Neuronal stem cell (in vitro differentiated cells): ENCODE results near the gene ADAM19.

Source experiments
- DNase-seq: peaks from one replicate; pipeline ENCODE4 v3.0.0-alpha.2; 2013; ENCODE audit warnings: low spot score
- H2AFZ ChIP-seq: one replicate; pipeline ENCODE4 v1.6.1; 2013; ENCODE audit warnings: mild to moderate bottlenecking, low read length, inconsistent platforms
- H2AK5ac ChIP-seq: 2 replicates; pipeline ENCODE4 v1.6.1; 2013; ENCODE audit warnings: low read depth, mild to moderate bottlenecking, inconsistent platforms, low read length, moderate library complexity, mixed read lengths
- H2BK120ac ChIP-seq: 2 replicates; pipeline ENCODE4 v1.6.1; 2013; ENCODE audit warnings: low read depth, mild to moderate bottlenecking, inconsistent platforms, low read length, moderate library complexity, mixed read lengths
- H2BK12ac ChIP-seq: one replicate; pipeline ENCODE4 v1.6.1; 2013; ENCODE audit warnings: low read length, inconsistent platforms
- H2BK15ac ChIP-seq: 2 replicates; pipeline ENCODE4 v1.6.1; 2013; ENCODE audit warnings: mild to moderate bottlenecking, low read length, inconsistent platforms, mixed read lengths
- H2BK5ac ChIP-seq: one replicate; pipeline ENCODE4 v1.6.1; 2013; ENCODE audit warnings: inconsistent platforms, mild to moderate bottlenecking, low read length, moderate library complexity
- H3K14ac ChIP-seq: one replicate; pipeline ENCODE4 v1.6.1; 2013; ENCODE audit warnings: low read length, inconsistent platforms
- H3K18ac ChIP-seq: 2 replicates; pipeline ENCODE4 v1.6.1; 2013; ENCODE audit warnings: low read length, inconsistent platforms
- H3K23ac ChIP-seq: 2 replicates; pipeline ENCODE4 v1.6.1; 2013; ENCODE audit warnings: low read depth, mild to moderate bottlenecking, mixed read lengths, low read length, inconsistent platforms; ENCODE audit not compliant: poor library complexity
- H3K27ac ChIP-seq: replicated peaks from 3 replicates; pipeline ENCODE4 v1.5.1; 2013; ENCODE audit warnings: low read length, inconsistent platforms
- H3K27me3 ChIP-seq, 3 experiments: 2 replicates each; pipeline ENCODE4 v1.6.1; 2013; ENCODE audit warnings: low read length in 3 of 3, mild to moderate bottlenecking in 2 of 3, inconsistent platforms in 1 of 3, low read depth in 1 of 3, mixed read lengths in 1 of 3, moderate library complexity in 1 of 3; ENCODE audit not compliant: control insufficient read depth in 3 of 3, insufficient read depth in 3 of 3
- H3K36me3 ChIP-seq, 2 donors: replicated peaks in 1 of 2; 2 replicates each; pipeline ENCODE4 v1.6.1; 2013; ENCODE audit warnings: low read length in 2 of 2; ENCODE audit not compliant: control insufficient read depth in 2 of 2, insufficient read depth in 2 of 2
- H3K4ac ChIP-seq: 2 replicates; pipeline ENCODE4 v1.6.1; 2013; ENCODE audit warnings: inconsistent platforms, mild to moderate bottlenecking, low read length, moderate library complexity
- H3K4me1 ChIP-seq, 2 donors: 1 replicate in 1 of 2; 2 replicates in 1 of 2; pipeline ENCODE4 v1.6.1; 2013; ENCODE audit warnings: low read length in 2 of 2, low read depth in 1 of 2; ENCODE audit not compliant: control insufficient read depth in 2 of 2, insufficient read depth in 1 of 2
- H3K4me2 ChIP-seq: one replicate; pipeline ENCODE4 v1.6.1; 2013; ENCODE audit warnings: mild to moderate bottlenecking, low read length, inconsistent platforms; ENCODE audit not compliant: insufficient read depth, poor library complexity, severe bottlenecking
- H3K4me3 ChIP-seq, 2 donors: 2 replicates each; pipeline ENCODE4 v1.5.1; 2013; ENCODE audit warnings: low read length in 2 of 2, mild to moderate bottlenecking in 2 of 2, inconsistent platforms in 1 of 2, moderate library complexity in 1 of 2
- H3K79me1 ChIP-seq: one replicate; pipeline ENCODE4 v1.6.1; 2013; ENCODE audit warnings: low read depth, mild to moderate bottlenecking, inconsistent platforms, low read length, moderate library complexity
- H3K9ac ChIP-seq: one replicate; pipeline ENCODE4 v1.6.1; 2013; ENCODE audit warnings: mild to moderate bottlenecking, low read depth, low read length, inconsistent platforms; ENCODE audit not compliant: poor library complexity
- H3K9me3 ChIP-seq, 2 donors: replicated peaks in 1 of 2; 2 replicates each; pipeline versions ENCODE3 to v1.6.1; 2013; ENCODE audit warnings: low read length in 2 of 2, mild to moderate bottlenecking in 2 of 2, inconsistent platforms in 1 of 2, low read depth in 1 of 2, mixed read lengths in 1 of 2, moderate library complexity in 1 of 2; ENCODE audit not compliant: control insufficient read depth in 2 of 2, insufficient read depth in 1 of 2
- H4K8ac ChIP-seq: one replicate; pipeline ENCODE4 v1.6.1; 2013; ENCODE audit warnings: low read depth, mild to moderate bottlenecking, inconsistent platforms, low read length, moderate library complexity
- H4K91ac ChIP-seq: one replicate; pipeline ENCODE4 v1.6.1; 2013; ENCODE audit warnings: low read length, low read depth, mild to moderate bottlenecking, inconsistent platforms; ENCODE audit not compliant: poor library complexity
- WGBS, 2 donors: extraction: QIAGEN DNeasy Blood & Tissue Kit; methylation state at CpG; one replicate each; pipeline ENCODE4 v1.1.7; 2013; ENCODE audit warnings: missing lambda C conversion rate in 2 of 2, mixed read lengths in 1 of 2; ENCODE audit not compliant: insufficient read length in 2 of 2, insufficient replicate concordance in 1 of 2; ENCODE audit errors: extremely low coverage in 2 of 2; 5-methylcytosine and 5-hydroxymethylcytosine counted together

The ADAM19 gene

GRCh38 chr5:157576678-157577077, 1.1 kb upstream of the ADAM19 start:
- no CpG with 5 or more reads among the region's 4 CpGs for WGBS, 2 donors

GRCh38 chr5:157574456-157575380, 857 bp downstream of the ADAM19 start:
- Histone ChIP-seq H3K23ac (peak overlapping the region; percentile 80), H2BK5ac (peak overlapping the region; percentile 79), H3K4me1 (peaks cover 0 to 14% of the 10 kb centered on the region in 2 donors), H2BK120ac (no peak overlapping the region), H4K91ac (no peak overlapping the region), H3K14ac (peak overlapping the region; percentile 49), H3K27ac (peak overlapping the region; percentile 54), H3K4me3 (peak overlapping the region; percentile 67 to 98), H2AFZ (peak overlapping the region; percentile 98), H3K4ac (no peak overlapping the region), H2AK5ac (peak overlapping the region; percentile 51), H3K9ac (peak overlapping the region; percentile 82), H3K9me3 (no peaks in the 10 kb centered on the region), H3K27me3 (peaks cover 0 to 29% (median 0%) of the 10 kb centered on the region in 3 experiments), H4K8ac (no peak overlapping the region), H3K18ac (peak overlapping the region; percentile 94), H2BK12ac (no peak overlapping the region), H2BK15ac (peak overlapping the region; percentile 93), H3K4me2 (peak overlapping the region; percentile 87), H3K36me3 (no peaks in the 10 kb centered on the region), H3K79me1 (peaks cover 5% of the 10 kb centered on the region)
- no CpG with 5 or more reads among the region's 61 CpGs for WGBS, 2 donors
- no peak for DNase-seq

More at GRCh38 chr5:157576678-157577077, 1.1 kb upstream of the ADAM19 start:
- Histone ChIP-seq H2BK12ac (no peak overlapping the region), H4K91ac (no peak overlapping the region), H2AK5ac (no peak overlapping the region), H2BK15ac (no peak overlapping the region), H2AFZ (no peak overlapping the region), H3K27ac (no peak overlapping the region), H3K36me3 (no peaks in the 10 kb centered on the region), H3K9ac (no peak overlapping the region), H3K4ac (no peak overlapping the region), H4K8ac (no peak overlapping the region), H3K4me2 (no peak overlapping the region), H3K27me3 (peaks cover 0 to 34% (median 0%) of the 10 kb centered on the region in 3 experiments), H3K4me3 (no peak overlapping the region), H2BK5ac (no peak overlapping the region), H3K18ac (no peak overlapping the region), H3K4me1 (peaks cover 0 to 11% of the 10 kb centered on the region in 2 donors), H3K9me3 (no peaks in the 10 kb centered on the region), H2BK120ac (no peak overlapping the region), H3K79me1 (peaks cover 5% of the 10 kb centered on the region), H3K23ac (no peak overlapping the region), H3K14ac (no peak overlapping the region)
- DNase-seq = no peak

- Histone ChIP-seq H3K4me1 (peaks cover 0 to 15% of the 10 kb centered on the region in 2 donors), H3K79me1 (peaks cover 5% of the 10 kb centered on the region), H3K9ac (no peak overlapping the region), H3K4ac (no peak overlapping the region), H3K23ac (no peak overlapping the region), H2BK120ac (no peak overlapping the region), H3K18ac (no peak overlapping the region), H2BK5ac (no peak overlapping the region), H3K27ac (no peak overlapping the region), H2BK15ac (no peak overlapping the region), H3K4me3 (no peak overlapping the region), H2BK12ac (no peak overlapping the region), H4K8ac (no peak overlapping the region), H3K14ac (no peak overlapping the region), H3K4me2 (no peak overlapping the region), H4K91ac (no peak overlapping the region), H3K36me3 (peaks cover 0 to 3% of the 10 kb centered on the region in 2 donors), H2AFZ (no peak overlapping the region), H3K9me3 (no peaks in the 10 kb centered on the region), H2AK5ac (no peak overlapping the region), H3K27me3 (peaks cover 0 to 3% (median 0%) of the 10 kb centered on the region in 3 experiments)
- no peak for DNase-seq
- no CpG with 5 or more reads among the region's 6 CpGs for WGBS, 2 donors
Measured at GRCh38 chr5:157571357-157571827, 4.2 kb downstream of the ADAM19 start.

GRCh38 chr5:157570531-157571200, 4.9 kb downstream of the ADAM19 start:
- Histone ChIP-seq H2BK120ac (no peak overlapping the region), H3K4me2 (no peak overlapping the region), H3K18ac (no peak overlapping the region), H2BK12ac (no peak overlapping the region), H3K27me3 (no peaks in the 10 kb centered on the region), H3K14ac (no peak overlapping the region), H3K4me3 (no peak overlapping the region), H4K8ac (no peak overlapping the region), H3K27ac (no peak overlapping the region), H3K36me3 (peaks cover 0 to 3% of the 10 kb centered on the region in 2 donors), H3K4me1 (peaks cover 0 to 15% of the 10 kb centered on the region in 2 donors), H2AFZ (no peak overlapping the region), H3K9ac (no peak overlapping the region), H3K23ac (no peak overlapping the region), H3K9me3 (no peaks in the 10 kb centered on the region), H2BK5ac (no peak overlapping the region), H2AK5ac (no peak overlapping the region), H4K91ac (no peak overlapping the region), H3K4ac (no peak overlapping the region), H3K79me1 (peaks cover 5% of the 10 kb centered on the region), H2BK15ac (no peak overlapping the region)
- WGBS, 2 donors = no CpG with 5 or more reads among the region's 2 CpGs
- no peak for DNase-seq
